Nephron progenitor cell (in vitro differentiated cells): ENCODE measurements around the gene GSTA4.
A peak's percentile ranks its signal among the peaks of the same experiment; 100 is the strongest.
"Not testable (repeated sequence)": the region's sequence is repeated elsewhere in the genome, so short reads cannot be mapped to it uniquely, and the experiment has no call there.

Experiments used
- DNase-seq: peaks from one replicate; pipeline ENCODE4 v3.0.0; 2021
- H3K27ac Mint-ChIP-seq: 2 replicates; pipeline ENCODE4 v1.8.0; 2021; ENCODE audit warnings: mild to moderate bottlenecking, moderate library complexity, mixed read lengths
- H3K27me3 Mint-ChIP-seq: 2 replicates; pipeline ENCODE4 v1.8.0; 2021; ENCODE audit warnings: mild to moderate bottlenecking, low read depth, mixed read lengths; ENCODE audit not compliant: poor library complexity
- H3K36me3 Mint-ChIP-seq: 2 replicates; pipeline ENCODE4 v1.8.0; 2021; ENCODE audit warnings: low read depth, mixed read lengths
- H3K4me1 Mint-ChIP-seq: 2 replicates; pipeline ENCODE4 v1.8.0; 2021; ENCODE audit warnings: mixed read lengths
- H3K4me3 Mint-ChIP-seq: 2 replicates; pipeline ENCODE4 v1.8.0; 2021; ENCODE audit warnings: mild to moderate bottlenecking, moderate library complexity, mixed read lengths
- H3K9me3 Mint-ChIP-seq: 2 replicates; pipeline ENCODE4 v1.8.0; 2021; ENCODE audit warnings: mild to moderate bottlenecking, moderate library complexity, mixed read lengths
- CTCF ChIP-seq: fragments of 200-600 bp; sonication (generic); IDR thresholded peaks from 2 replicates; pipeline ENCODE4 v1.5.0; 2021; ENCODE audit warnings: antibody characterized with exemption

GSTA4 gene

GRCh38 chr6:52965380-52965779 is 29.7 kb downstream of the GSTA4 start:
- Mint-ChIP-seq H3K27me3 (peaks cover 17% of the 10 kb centered on the region), H3K36me3 (peaks cover 5% of the 10 kb centered on the region), H3K4me1 (peaks cover 35% of the 10 kb centered on the region), H3K4me3 (no peak overlapping the region), H3K27ac (no peak overlapping the region), H3K9me3 (peaks cover 12% of the 10 kb centered on the region)
- DNase-seq, result no peak
- TF ChIP-seq CTCF, result no peak

- H3K36me3 Mint-ChIP-seq, result peaks cover 5% of the 10 kb centered on the region
- no peak overlapping the region for H3K27ac Mint-ChIP-seq
- no peak overlapping the region for H3K4me3 Mint-ChIP-seq
- TF ChIP-seq CTCF, result no peak
- peaks cover 12% of the 10 kb centered on the region for H3K9me3 Mint-ChIP-seq
- H3K27me3 Mint-ChIP-seq, result peaks cover 17% of the 10 kb centered on the region
- DNase-seq, result no peak
- H3K4me1 Mint-ChIP-seq, result peaks cover 37% of the 10 kb centered on the region
Measured at GRCh38 chr6:52964318-52964717, 30.8 kb downstream of the GSTA4 start.

DNA sequence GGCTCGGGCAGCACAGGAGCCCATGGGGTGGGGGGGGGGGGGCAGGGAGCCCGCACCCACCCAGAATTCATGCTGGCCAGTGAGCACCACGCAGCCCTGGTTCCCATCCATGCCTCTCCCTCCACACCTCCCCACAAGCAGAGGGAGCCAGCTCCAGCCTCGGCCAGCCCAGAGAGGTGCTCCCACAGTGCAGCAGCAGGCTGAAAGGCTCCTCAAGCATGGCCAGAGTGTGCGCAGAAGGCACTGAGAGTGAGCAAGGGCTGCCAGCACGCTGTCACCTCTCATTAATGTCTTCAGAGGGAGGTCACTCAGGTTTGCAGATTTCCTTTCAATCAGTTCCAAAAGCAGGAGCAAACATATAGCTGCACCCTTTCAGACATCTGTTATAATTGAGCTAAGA is 32.4 kb downstream of the GSTA4 start:
- Mint-ChIP-seq H3K9me3 (peaks cover 12% of the 10 kb centered on the region), H3K27me3 (peaks cover 18% of the 10 kb centered on the region), H3K4me3 (no peak overlapping the region), H3K27ac (no peak overlapping the region), H3K4me1 (peaks cover 41% of the 10 kb centered on the region), H3K36me3 (peaks cover 5% of the 10 kb centered on the region)
- no peak for TF ChIP-seq CTCF
- no peak for DNase-seq

DNA sequence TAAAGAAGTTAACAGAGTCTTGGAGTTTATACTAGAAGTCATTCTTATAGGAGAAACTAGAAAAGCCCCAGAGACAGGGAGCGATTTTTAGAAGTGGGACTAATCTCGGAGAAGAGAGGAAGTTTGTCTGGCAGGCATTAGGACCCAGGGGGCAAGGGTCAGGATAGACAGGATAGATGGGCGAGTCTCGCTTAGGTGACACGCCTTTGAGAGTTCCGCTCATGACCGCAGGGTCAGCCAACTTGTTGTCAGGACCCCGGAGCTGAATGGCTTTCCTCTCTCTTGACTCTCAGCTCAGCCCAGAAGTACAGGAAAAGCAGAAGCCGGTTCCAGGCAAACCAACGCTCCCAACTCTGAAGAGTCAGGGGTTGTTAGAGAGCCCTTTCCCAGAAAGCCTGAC is 34.1 kb downstream of the GSTA4 start:
- Mint-ChIP-seq H3K4me1 (peaks cover 33% of the 10 kb centered on the region), H3K27ac (peak overlapping the region; percentile 66), H3K27me3 (peaks cover 17% of the 10 kb centered on the region), H3K4me3 (peak overlapping the region; percentile 75), H3K9me3 (peaks cover 16% of the 10 kb centered on the region)
- DNase-seq, result peak; percentile 46
- H3K36me3 Mint-ChIP-seq, result not testable (repeated sequence)

- H3K4me1 Mint-ChIP-seq, result peaks cover 31% of the 10 kb centered on the region
- peak overlapping the region; percentile 75 for H3K4me3 Mint-ChIP-seq
- not testable (repeated sequence) for H3K27ac Mint-ChIP-seq, H3K36me3 Mint-ChIP-seq
- peaks cover 16% of the 10 kb centered on the region for H3K9me3 Mint-ChIP-seq
- peak; percentile 28 for DNase-seq
- H3K27me3 Mint-ChIP-seq, result peaks cover 17% of the 10 kb centered on the region
Measured at GRCh38 chr6:52960211-52960610, 34.9 kb downstream of the GSTA4 start.

DNA sequence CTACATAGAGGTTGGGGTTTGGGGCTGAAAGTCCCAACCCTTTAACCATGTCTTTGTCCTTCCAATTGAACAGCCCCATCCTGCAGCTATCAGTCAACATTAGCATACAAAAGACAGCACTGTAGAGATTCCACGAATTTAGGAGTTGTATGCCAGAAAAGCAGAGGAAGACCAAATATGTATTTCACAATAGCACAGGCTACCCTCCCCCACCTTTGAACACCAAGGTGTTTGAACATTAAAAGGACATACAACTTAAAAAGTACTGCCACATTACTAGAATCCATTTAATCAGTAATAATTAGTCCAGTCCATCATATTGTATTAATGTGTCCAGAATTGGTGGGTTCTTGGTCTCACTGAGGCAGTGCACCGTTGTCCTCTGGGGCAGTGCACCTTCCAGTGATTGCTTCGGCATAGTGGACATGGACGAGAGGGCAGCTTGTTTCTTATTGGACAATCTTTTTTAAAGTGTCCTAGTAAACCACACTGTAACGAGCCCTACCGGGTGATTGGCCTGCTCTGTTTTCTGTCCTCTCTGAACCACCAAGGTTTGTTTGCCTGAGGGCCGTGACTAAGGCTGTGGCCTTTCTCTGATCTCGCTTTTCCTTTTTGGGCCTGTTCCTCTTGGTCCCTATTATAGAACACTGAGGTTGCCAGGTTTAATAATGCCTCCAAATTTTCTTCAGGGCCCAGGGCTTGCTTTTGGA is 36.4 kb downstream of the GSTA4 start:
- H3K27ac Mint-ChIP-seq, result peak overlapping the region; percentile 50
- H3K4me3 Mint-ChIP-seq, result peak overlapping the region; percentile 8
- DNase-seq, result no peak
- H3K36me3 Mint-ChIP-seq, result peaks cover 5% of the 10 kb centered on the region
- no peak for TF ChIP-seq CTCF
- peaks cover 18% of the 10 kb centered on the region for H3K27me3 Mint-ChIP-seq
- H3K9me3 Mint-ChIP-seq, result peaks cover 16% of the 10 kb centered on the region
- peaks cover 31% of the 10 kb centered on the region for H3K4me1 Mint-ChIP-seq

GRCh38 chr6:52955871-52956270 is 39.2 kb downstream of the GSTA4 start:
- no peak overlapping the region for H3K27ac Mint-ChIP-seq
- no peak for TF ChIP-seq CTCF
- H3K4me3 Mint-ChIP-seq, result no peak overlapping the region
- peaks cover 4% of the 10 kb centered on the region for H3K9me3 Mint-ChIP-seq
- H3K4me1 Mint-ChIP-seq, result peaks cover 21% of the 10 kb centered on the region
- peaks cover 9% of the 10 kb centered on the region for H3K27me3 Mint-ChIP-seq
- H3K36me3 Mint-ChIP-seq, result no peaks in the 10 kb centered on the region
- no peak for DNase-seq
